Left hindlimb (tissue), 1 donor: ENCODE results near the gene ZNHIT6.

Experiments
- DNase-seq: peaks from one replicate; pipeline ENCODE4 v3.0.0-alpha.2; 2018

Gene ZNHIT6

DNA sequence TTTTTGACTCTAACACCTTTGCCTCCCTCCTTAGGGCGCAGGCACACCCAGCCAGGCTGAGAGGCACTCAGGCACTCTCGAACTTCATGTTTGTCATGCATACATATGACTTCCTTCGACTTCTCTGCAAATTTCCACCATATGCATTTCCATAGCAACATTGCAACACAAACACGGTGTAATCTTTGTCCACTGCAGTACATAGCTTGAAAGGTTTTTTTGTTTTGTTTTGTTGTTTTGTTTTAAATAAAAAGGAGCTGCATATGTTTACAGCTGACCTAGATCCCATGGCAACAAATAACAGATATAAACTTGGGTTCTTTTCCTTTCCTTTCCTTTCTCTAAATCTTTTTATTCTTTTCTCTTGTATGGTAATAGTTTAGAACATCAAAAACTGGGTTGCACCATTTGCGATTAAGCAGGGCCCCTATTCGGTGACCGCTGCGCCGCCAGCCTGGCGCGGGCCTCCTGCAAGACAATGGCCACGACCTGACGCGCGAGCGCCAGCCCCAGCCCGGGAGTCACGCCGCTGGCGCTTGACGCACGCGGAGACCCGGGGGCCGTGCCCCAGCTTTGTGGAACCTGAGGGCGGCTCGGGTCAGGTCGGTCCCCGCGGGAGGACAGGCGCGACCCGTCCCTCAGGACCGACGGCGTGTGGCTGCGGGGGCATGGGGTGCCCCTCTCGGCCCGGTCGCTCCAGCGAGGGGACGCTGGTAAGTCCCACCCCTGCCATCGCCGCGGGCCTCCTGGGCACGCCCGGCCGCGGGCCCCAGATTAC lies 92.5 kb downstream of the ZNHIT6 start:
- no peak for DNase-seq

DNA sequence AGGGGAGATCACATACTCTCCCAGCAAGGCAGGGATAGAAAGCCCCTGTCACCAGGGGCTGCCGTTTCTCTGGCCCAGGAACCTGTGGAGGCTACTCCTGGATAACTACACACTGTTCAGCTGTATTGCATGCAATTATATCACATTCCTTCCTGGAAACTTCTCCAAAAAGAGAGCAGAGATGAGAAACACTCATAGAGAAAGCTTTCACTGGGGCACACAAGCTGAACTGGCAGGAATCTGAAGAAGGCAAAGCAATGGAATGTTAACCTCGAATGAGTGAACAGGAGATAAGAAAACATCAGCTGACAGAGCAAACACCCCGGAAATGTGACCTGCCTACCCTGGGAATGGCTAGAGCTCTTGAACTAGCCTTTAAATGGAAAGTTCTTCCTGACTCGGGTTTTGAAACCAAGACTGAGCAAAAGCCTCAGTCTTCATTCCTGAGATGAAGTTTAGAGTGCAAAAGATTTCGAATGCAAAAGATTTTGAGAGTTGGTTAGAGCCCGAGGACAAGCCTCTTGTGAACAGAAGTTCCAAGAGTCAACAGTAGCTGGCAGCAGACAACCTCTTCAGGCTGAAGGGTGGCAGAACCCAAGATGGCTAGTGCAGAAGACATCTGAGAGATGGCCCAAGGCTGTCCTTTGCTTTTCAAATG lies 95.4 kb downstream of the ZNHIT6 start:
- peak; percentile 38 for DNase-seq

DNA sequence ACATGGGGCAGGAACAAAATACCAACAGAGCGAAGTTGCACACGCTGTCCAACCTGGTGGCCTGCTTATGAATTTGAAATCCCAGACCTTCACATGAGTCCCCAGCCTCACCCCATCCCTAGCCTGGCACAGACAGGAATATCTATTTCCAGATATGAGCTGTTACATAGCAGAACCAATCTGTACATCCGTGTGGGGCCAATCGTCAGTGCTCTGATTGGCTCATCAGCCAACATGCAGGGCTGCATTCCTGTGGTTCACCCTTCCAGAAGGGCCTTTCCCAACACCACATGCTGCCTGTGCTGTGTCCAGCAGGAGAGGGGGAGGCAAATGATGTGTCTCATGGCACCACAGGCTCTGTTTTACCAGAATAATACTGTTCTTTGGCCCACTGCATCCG lies 96.4 kb downstream of the ZNHIT6 start:
- DNase-seq: peak; percentile 80

DNA sequence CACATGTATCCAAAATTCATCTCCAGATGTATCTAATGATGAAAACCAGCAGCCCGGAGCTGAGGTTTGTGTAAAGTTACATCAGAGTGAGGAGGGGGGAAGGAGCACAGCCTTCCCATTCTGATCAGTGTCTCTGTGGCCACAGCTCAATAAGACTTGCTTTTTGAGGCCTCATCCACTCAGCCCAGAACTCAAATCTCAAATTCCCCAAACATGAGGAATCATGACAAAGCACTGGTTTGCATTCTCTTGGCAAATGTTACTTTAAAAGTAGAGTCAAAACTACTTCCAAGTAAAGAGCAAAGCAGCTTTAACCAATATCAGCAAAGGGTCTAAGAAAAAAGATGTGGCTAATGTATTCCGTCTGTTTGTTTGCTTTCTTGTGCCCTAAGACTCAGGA lies 96.8 kb downstream of the ZNHIT6 start:
- DNase-seq: peak; percentile 47

DNA sequence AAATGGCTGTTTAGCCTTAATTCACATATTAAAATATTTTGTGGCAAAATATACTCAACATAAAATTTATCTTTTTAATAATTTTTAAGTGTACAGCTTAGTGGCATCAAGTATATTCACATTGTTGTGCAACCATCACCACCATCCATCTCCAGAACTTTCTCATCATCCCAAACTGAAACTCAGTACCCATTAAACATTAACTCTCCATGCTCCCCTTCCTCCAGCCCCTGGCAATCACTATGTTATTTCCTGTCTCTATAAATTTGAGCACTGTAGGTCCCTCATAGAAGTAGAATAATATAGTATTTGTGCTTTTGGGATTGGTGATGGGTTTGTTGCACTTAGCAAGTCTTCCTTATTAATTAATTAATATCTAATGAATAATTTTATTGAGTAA lies 98.3 kb downstream of the ZNHIT6 start:
- DNase-seq: no peak

DNA sequence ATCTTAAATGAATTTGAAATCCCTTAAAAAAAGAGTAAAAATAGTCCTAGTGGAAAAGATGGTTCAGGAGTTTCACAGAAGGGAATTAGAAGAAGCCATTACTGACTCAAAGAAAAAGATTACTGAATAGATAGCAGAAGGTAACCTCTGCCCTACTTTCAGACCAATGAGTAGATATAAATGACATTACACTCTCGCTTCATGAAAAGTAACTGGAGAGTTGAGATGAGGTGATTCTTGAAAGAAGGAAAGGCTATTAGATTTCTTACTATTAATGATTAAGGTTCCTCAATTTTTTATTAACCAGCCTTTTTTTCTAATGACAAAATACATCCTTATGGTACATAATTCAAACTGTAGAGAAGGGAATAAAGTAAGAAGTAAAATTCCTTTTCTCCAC lies 99.4 kb downstream of the ZNHIT6 start:
- DNase-seq: no peak

DNA sequence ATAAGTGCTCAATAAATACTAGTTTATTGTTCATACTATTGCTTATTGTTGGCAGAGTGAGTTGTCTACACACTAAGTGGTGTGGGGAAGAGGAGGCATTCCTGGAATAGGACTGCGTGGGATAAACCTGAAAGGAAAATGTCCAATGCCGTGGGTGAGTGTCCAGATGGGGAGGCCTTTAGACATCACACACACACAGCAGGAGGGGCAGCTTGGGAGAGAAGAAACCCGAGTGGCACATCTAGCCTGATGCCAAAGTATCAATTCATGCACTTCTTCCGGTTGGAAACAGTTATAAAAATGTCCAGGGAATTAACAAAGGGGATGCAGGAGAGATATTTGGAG lies 100.3 kb downstream of the ZNHIT6 start:
- no peak for DNase-seq

DNA sequence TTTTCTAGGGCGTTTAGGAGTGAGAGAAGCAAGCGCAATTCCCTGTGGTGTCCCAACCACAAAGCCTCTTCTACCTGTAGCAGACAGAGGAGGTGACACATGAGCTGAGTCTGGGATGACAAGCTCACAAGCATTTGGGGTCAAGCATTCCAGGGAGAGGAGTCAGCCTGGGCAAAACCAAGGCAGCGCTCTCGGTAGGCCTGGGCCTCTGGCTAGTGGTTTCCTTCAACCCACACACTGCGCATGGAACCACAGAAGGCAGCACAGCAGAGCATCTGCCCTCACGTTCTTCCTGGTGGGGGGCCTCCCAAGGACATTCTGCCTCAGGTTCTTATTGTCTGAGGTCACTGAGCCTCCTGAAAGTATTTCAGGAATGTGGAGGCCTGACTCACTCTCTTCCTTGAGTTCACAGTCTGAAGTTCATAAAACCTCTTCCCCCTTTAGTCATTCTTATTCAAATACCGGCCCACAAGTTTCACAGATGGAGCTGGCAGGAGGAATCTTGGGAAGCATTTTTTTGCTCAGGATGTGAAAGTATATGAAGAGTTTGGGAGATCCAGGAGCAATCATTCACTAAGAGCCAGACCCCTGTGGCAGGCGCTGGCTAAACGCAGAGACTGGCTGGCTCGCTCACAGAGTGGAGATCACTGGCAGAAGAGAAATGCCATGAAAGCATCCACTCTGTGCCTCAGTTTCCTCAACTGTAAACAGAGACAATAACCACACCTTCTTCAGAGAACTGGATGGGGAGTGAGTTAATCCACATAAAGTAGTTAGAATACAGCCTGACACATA lies 100.9 kb downstream of the ZNHIT6 start:
- peak; percentile 39 for DNase-seq

DNA sequence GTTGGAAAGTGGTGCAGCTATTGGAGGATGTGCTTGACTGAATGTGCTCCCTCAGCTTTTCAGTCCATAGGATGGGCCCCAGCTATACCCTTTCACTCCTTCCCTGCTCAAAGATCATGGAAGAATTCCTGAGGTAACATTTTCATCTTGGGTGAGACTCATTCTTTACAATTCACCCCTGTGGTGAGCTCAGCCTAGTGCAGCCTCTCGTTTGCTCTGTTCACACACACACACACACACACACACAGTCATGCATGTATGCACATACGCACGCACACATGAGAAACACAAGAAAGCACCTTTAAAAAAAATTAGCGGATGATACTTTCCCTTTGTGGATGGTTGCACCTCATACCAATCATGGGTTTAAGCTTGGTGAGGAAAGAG lies 101.8 kb downstream of the ZNHIT6 start:
- DNase-seq: no peak

DNA sequence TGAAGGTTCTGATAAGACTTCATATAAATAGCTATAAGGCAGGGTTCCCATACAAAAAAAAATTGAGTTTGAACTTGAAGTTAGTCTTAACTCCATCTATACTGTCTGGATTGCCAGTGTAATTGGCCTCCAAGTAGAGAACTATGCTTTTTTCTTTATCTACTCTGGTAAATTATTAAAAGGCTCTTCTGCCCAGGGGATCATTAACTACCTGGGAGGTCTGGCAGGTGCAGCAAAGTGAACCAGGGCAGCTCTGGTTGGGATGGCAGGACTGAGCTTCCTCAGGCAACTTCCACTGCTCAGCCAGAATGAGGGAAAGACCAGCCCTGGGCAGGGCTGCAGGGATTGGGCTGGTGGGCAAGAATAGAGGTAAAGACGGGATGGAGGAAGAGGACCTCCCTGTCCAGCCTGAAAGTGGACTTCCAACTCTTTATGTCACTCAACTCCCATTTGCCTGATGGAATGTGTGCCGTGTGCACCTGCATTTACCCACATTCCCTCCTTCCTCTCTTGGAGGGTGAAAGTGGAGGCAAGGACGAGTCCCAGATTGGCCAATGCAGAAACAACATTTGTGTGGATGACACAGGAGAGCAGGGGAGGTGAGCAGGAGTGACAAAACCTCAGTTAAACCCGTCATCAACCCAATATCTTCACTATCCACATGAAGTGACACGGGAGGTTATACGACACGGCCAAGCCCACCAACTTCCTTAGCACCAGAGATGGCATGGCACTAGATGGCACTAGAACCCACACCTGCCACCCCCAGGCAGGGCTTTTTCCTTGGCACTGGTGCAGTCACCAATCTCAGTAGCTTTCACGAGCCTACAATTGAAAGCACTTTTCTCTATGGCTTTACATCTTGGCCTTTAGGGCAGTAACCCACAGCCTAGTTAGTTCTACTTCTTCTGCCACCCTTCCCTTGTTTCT lies 102.5 kb downstream of the ZNHIT6 start:
- no peak for DNase-seq

DNA sequence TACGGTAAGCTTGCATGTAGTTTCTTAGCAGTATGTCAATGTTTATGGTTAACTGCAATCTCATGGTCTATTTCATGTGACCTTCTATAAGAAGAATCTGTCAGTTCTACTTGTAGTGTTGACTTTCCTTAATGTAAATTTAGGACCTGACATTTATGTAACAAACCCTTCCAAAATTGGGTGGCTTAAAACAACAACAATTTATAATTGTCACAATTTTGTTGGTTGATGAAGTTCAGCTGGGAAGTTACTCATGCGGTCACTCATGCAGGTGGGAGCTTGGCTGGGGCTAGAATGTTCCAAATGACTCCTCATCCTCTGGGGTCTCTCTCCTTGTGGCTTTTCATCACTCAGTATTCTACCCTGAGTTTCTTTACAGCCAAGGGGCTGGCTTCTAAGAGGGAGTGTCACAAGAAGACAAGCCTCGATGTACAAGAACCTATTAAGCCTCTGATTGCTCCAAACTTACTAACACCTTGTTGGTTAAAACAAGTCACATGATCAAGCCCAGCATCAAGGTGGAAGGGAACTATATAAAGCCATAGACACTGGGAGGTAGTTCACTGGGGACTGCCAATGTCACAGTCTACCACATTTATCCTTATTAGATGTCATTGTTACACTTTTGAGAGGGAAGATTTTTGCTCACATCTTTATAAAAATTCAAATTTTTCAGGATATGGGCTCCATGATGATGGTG lies 103.8 kb downstream of the ZNHIT6 start:
- DNase-seq: no peak

DNA sequence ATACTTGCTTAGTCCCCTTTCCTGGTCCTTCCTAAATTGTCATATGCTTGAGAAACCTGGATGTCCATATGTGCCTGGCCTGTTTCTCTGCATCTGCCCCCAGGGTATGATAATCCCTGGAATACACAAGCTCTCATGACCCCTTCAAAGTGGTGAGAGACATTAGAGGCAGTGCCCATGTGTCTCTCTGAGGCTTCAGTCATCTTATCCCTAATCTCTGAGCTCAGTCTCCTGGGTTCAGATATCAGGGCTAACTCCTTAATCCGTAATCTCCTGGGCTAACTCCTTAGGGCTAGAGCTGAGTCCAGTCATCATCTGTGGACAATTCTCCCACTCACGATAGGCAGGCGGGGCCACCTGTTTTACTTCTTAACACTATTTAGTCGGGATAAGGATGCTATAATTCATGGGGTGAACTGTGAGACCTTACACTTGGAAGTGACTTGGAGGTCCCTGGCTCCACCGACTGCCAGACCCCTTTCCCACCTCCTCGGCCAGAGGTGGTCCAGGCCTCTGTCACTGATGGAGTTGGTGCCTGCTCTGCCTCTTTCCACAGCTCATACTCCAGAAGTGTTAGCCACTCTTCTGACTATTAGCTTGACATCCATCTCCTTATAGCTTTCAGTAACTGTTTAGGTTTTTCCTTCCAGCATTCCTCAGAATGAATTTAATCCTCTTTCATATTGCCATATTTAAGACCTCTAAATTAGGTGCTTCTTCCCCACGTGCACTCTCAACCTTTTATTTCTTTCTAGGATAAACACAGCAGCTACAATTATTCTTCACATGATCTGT lies 105.0 kb downstream of the ZNHIT6 start:
- DNase-seq: no peak

DNA sequence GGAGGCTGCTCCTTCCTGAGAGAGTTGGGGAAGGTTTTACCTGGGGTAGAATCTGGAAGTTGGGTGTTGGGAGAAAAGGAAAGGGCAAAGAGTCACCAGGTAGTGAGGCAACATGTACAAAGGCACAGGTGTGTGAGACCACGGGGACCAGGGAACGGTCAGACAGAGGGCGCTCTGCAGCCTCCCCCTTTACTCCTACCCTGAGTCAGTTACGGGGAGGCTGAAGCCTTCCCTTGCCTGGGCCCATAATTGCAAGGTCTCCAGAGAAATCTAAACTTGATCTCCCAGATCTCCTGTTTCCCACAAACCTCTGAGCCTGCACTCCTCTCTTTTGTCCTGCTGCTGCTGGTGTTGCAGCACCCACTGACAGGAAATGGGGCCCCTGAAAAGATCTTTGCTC lies 105.7 kb downstream of the ZNHIT6 start:
- no peak for DNase-seq

DNA sequence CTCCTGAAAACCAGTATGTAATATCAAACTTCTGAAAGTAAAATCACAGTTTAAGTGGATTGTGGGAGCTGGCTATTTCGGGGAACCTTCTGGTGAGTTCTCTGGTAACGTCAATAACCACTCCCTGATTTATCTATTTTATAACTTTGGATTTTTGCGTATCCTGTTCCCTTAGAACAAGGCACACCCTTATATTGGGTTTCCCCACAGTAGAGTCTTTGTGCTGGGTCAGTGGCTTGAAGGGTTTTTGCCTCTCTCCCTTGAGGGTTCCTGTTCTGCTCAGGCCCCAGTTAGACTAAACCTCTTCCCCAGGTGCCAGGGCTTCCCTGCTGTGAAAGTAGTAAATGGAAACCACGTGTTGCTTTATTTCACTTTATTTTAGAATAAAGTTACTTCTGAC lies 106.3 kb downstream of the ZNHIT6 start:
- no peak for DNase-seq

DNA sequence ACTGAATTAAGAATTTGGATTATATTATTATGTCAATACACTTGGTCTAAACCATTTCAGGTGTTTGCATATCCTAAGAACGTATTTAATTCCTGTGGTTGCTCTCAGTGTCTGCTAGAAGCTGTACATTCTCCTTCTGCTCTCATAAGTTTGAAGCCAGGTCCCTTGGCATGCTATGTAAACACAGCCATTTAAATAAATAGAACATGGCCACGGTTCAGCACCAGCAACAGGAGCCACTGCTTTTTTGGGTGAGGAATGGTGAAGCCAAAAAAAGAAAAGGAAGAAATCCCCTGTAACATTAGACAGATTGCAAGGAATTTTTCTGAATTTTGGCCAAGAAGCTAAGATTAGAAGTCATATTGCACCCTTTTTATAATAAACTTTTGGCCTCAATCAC lies 108.6 kb downstream of the ZNHIT6 start:
- no peak for DNase-seq
